ENCODE results near the gene BEAN1. TPM values are rescaled to one million over a fixed set of nuclear protein-coding genes. Genes with fewer than 3 reads are reported as not detected.

The BEAN1 gene
- total and polyA plus RNA-seq, 7 donors = 0.01 to 0.08 TPM; not detected in 5

- intact Hi-C loops (cut with DNase I) = loop anchor here (10.0 kb wide), 2 partner anchors 201 to 351 kb away; partner anchors contain the start of genes CMTM3 (in 1 of the 2) and DYNC1LI2 (in 1 of the 2)
- ATAC-seq = no peak
- 72 to 80% (median 78%) methylated on average over 5 of the region's 5 CpGs for WGBS, 3 donors
Observed at GRCh38 chr16:66403531-66404145, 23.5 kb upstream of the BEAN1 start.

GRCh38 chr16:66405057-66405783 is 21.9 kb upstream of the BEAN1 start:
- no peak overlapping the region for H3K4me3 ChIP-seq
- ATAC-seq (no peak), DNase-seq (no peak)
- 78 to 84% (median 82%) methylated on average over 2 of the region's 2 CpGs for WGBS, 3 donors
- H3K27ac ChIP-seq = no peak overlapping the region
- H3K36me3 ChIP-seq (ENCODE audit: insufficient read depth in 1 of 2, low read depth in 1 of 2) = peaks cover 0 to 6% of the 10 kb centered on the region in 2 donors
- TF ChIP-seq CTCF (IDR thresholded peaks at IDR 0.05) = no peak
- intact Hi-C loops (cut with DNase I) = loop anchor here (5.0 to 10.0 kb wide), 5 partner anchors 77 to 467 kb away; partner anchors contain the start of genes CMTM3 (in 1 of the 2) and DYNC1LI2 (in 1 of the 2)
- no peaks in the 10 kb centered on the region for H3K4me1 ChIP-seq
- H3K9me3 ChIP-seq = no peaks in the 10 kb centered on the region
- H3K27me3 ChIP-seq (ENCODE audit: insufficient read depth in 3 of 3, low read length in 2 of 3) = peaks cover 0 to 19% (median 0%) of the 10 kb centered on the region in 3 donors

More at GRCh38 chr16:66403531-66404145, 23.5 kb upstream of the BEAN1 start:
- TF ChIP-seq CTCF (IDR thresholded peaks at IDR 0.05) = no peak
- H3K4me3 ChIP-seq = no peak overlapping the region
- no peaks in the 10 kb centered on the region for H3K4me1 ChIP-seq
- H3K27me3 ChIP-seq (ENCODE audit: insufficient read depth in 3 of 3, low read length in 2 of 3) = peaks cover 0 to 19% (median 0%) of the 10 kb centered on the region in 3 donors
- H3K27ac ChIP-seq = no peak overlapping the region
- no peak for DNase-seq
- peaks cover 0 to 11% of the 10 kb centered on the region in 2 donors for H3K36me3 ChIP-seq (ENCODE audit: insufficient read depth in 1 of 2, low read depth in 1 of 2)
- H3K9me3 ChIP-seq = no peaks in the 10 kb centered on the region

- DNase-seq = peak; percentile 85 to 91
- Histone ChIP-seq H3K27ac (no peak overlapping the region), H3K4me1 (no peaks in the 10 kb centered on the region), H3K4me3 (peak overlapping the region; percentile 64), H3K36me3 (ENCODE audit: insufficient read depth in 1 of 2, low read depth in 1 of 2) (no peaks in the 10 kb centered on the region), H3K9me3 (no peaks in the 10 kb centered on the region), H3K27me3 (ENCODE audit: insufficient read depth in 3 of 3, low read length in 2 of 3) (peaks cover 0 to 16% (median 0%) of the 10 kb centered on the region in 3 donors)
- ATAC-seq = peak; percentile 88 to 97 (median 91)
- intact Hi-C loops (cut with DNase I) = loop anchor here (1.0 to 10.0 kb wide), 7 partner anchors 76 to 466 kb away; partner anchors contain the start of genes CMTM3 (in 1 of the 2) and DYNC1LI2 (in 1 of the 2)
- 0 to 1% (median 1%) methylated on average over 34 to 35 of the region's 35 CpGs for WGBS, 3 donors
- TF ChIP-seq CTCF (IDR thresholded peaks at IDR 0.05) = peak; percentile 89
Observed at GRCh38 chr16:66406534-66407221, 20.4 kb upstream of the BEAN1 start.

- Histone ChIP-seq H3K4me1 (no peaks in the 10 kb centered on the region), H3K27me3 (ENCODE audit: insufficient read depth in 3 of 3, low read length in 2 of 3) (peaks cover 0 to 12% (median 0%) of the 10 kb centered on the region in 3 donors), H3K9me3 (peaks cover 6% of the 10 kb centered on the region), H3K4me3 (no peak overlapping the region), H3K36me3 (ENCODE audit: insufficient read depth in 1 of 2, low read depth in 1 of 2) (no peaks in the 10 kb centered on the region), H3K27ac (no peak overlapping the region)
- TF ChIP-seq CTCF (IDR thresholded peaks at IDR 0.05) = no peak
- WGBS, 3 donors = 48 to 68% (median 57%) methylated on average over 5 of the region's 5 CpGs
- intact Hi-C loops (cut with DNase I) = loop anchor here (5.0 to 10.0 kb wide), 5 partner anchors 74 to 464 kb away; partner anchors contain the start of genes CMTM3 (in 1 of the 2) and DYNC1LI2 (in 1 of the 2)
- ATAC-seq (no peak), DNase-seq (no peak)
Observed at GRCh38 chr16:66408163-66409048, 18.7 kb upstream of the BEAN1 start.
